22Rv1 (cell line): ENCODE measurements around the gene EHMT1.

ENCODE experiments used
- ZFX ChIP-seq: fragments of 450-650 bp; IDR thresholded peaks from 2 replicates; pipeline ENCODE4 v1.6.1; 2017; ENCODE audit warnings: antibody characterized with exemption, borderline replicate concordance
- TF ChIP-seq, protein P1 (sequence below): fragments of 450-650 bp; IDR thresholded peaks from 2 replicates; pipeline ENCODE4 v1.5.1; 2017; ENCODE audit warnings: mild to moderate bottlenecking

DNA sequence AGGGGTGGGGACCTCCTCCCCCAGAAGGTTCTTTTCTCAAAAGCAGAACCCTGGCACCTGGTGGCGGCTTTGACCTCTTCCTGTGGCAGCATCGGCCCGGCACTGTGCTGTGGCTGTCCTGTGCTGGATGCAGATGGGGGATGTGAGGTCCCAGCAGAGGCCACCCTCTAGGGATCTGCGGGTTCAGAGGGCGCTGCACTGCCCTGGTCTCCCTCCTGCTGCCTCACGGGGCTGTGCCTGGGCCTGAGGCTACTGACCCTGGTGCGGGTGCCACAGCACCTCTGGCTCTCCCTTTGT is 182.2 kb downstream of the EHMT1 start:
- TF ChIP-seq, protein P1, sequence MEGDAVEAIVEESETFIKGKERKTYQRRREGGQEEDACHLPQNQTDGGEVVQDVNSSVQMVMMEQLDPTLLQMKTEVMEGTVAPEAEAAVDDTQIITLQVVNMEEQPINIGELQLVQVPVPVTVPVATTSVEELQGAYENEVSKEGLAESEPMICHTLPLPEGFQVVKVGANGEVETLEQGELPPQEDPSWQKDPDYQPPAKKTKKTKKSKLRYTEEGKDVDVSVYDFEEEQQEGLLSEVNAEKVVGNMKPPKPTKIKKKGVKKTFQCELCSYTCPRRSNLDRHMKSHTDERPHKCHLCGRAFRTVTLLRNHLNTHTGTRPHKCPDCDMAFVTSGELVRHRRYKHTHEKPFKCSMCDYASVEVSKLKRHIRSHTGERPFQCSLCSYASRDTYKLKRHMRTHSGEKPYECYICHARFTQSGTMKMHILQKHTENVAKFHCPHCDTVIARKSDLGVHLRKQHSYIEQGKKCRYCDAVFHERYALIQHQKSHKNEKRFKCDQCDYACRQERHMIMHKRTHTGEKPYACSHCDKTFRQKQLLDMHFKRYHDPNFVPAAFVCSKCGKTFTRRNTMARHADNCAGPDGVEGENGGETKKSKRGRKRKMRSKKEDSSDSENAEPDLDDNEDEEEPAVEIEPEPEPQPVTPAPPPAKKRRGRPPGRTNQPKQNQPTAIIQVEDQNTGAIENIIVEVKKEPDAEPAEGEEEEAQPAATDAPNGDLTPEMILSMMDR: no peak
- TF ChIP-seq ZFX: no peak
